GM23338 (cell line): ENCODE data around the gene AHSP. TPM values are rescaled to one million over a fixed set of nuclear protein-coding genes. Genes with fewer than 3 reads are reported as not detected.

Experiments
- polyA plus RNA-seq: library from polyadenylated mRNA; unstranded; fragments of >200 nt; fragmentation: Nextera tagmentation; extraction: Ambion mirVana; gene quantifications from 2 replicates; pipeline ENCODE4 v1.2.1, GENCODE V29; 2016
- total RNA-seq: library from RNA; depleted of rRNA; stranded (reverse); fragments of >200 nt; shearing (Covaris generic); gene quantifications from 2 replicates; pipeline ENCODE4 v1.2.3, GENCODE V29; 2014; rRNA removed

Gene AHSP
- total and polyA plus RNA-seq, 2 experiments from 2014 or later = 2.1 TPM; not detected in 1

Other genes with a start within 250 kb of the AHSP start
- gene ITGAX, start 172.7 kb upstream of the AHSP start, total RNA-seq = 0.12 TPM in 1 of 2 replicates, not detected in the other
- gene ITGAX, start 172.7 kb upstream of the AHSP start, polyA plus RNA-seq = not detected in 2 replicates
- not detected in 2 replicates for gene ITGAD, start 134.6 kb upstream of the AHSP start, total RNA-seq
- not detected in 2 replicates for gene ITGAD, start 134.6 kb upstream of the AHSP start, polyA plus RNA-seq
- not detected in 2 replicates for gene COX6A2, start 99.5 kb upstream of the AHSP start, total RNA-seq
- 4.7 and 6.0 TPM in 2 replicates for gene COX6A2, start 99.5 kb upstream of the AHSP start, polyA plus RNA-seq
- gene ZNF843, start 85.1 kb upstream of the AHSP start, total RNA-seq = 0.35 TPM in 1 of 2 replicates, not detected in the other
- not detected in 2 replicates for gene ZNF843, start 85.1 kb upstream of the AHSP start, polyA plus RNA-seq
- 10.2 and 11.3 TPM in 2 replicates for gene ARMC5, start 68.4 kb upstream of the AHSP start, total RNA-seq
- 5.9 and 7.5 TPM in 2 replicates for gene ARMC5, start 68.4 kb upstream of the AHSP start, polyA plus RNA-seq
- gene TGFB1I1, start 55.7 kb upstream of the AHSP start, total RNA-seq = 4.1 and 4.2 TPM in 2 replicates
- gene TGFB1I1, start 55.7 kb upstream of the AHSP start, polyA plus RNA-seq = 3.7 and 4.2 TPM in 2 replicates
- 0.66 and 0.76 TPM in 2 replicates for gene SLC5A2, start 44.8 kb upstream of the AHSP start, total RNA-seq
- gene SLC5A2, start 44.8 kb upstream of the AHSP start, polyA plus RNA-seq = 3.6 and 7.3 TPM in 2 replicates
- 26.5 and 36.1 TPM in 2 replicates for gene RUSF1, start 19.5 kb upstream of the AHSP start, total RNA-seq
- 8.4 and 8.9 TPM in 2 replicates for gene RUSF1, start 19.5 kb upstream of the AHSP start, polyA plus RNA-seq